Breast epithelium (tissue), 3 donors: ENCODE data around the gene FNDC3B.

Source experiments
- POLR2A ChIP-seq: fragments of 450-650 bp; IDR thresholded peaks from one replicate; pipeline ENCODE4 v1.6.1; 2016; ENCODE audit warnings: antibody characterized with exemption, mild to moderate bottlenecking, moderate library complexity
- TF ChIP-seq, protein P1 (sequence below), 3 donors: fragments of 450-650 bp; IDR thresholded peaks; one replicate each; pipeline ENCODE4 v1.5.1; 2016 to 2017; ENCODE audit warnings: antibody characterized with exemption in 3 of 3, mild to moderate bottlenecking in 3 of 3, moderate library complexity in 3 of 3

DNA sequence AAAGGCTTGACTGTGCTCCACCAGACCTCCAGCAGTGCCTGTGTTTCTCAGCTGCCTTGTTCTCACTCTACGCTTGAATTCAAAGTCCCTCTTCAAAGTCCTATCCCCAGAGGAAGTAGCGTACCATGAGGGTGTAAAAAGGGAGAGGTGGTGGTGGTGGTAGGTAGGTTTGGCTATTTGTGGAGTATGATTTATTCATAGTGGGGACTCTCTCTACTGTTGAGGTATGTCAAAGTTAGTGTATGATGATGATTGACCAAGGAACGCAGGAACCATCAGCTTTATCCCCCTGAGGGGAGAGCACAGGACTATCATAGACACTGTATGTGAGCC is 271.0 kb downstream of the FNDC3B start:
- TF ChIP-seq, protein P1, sequence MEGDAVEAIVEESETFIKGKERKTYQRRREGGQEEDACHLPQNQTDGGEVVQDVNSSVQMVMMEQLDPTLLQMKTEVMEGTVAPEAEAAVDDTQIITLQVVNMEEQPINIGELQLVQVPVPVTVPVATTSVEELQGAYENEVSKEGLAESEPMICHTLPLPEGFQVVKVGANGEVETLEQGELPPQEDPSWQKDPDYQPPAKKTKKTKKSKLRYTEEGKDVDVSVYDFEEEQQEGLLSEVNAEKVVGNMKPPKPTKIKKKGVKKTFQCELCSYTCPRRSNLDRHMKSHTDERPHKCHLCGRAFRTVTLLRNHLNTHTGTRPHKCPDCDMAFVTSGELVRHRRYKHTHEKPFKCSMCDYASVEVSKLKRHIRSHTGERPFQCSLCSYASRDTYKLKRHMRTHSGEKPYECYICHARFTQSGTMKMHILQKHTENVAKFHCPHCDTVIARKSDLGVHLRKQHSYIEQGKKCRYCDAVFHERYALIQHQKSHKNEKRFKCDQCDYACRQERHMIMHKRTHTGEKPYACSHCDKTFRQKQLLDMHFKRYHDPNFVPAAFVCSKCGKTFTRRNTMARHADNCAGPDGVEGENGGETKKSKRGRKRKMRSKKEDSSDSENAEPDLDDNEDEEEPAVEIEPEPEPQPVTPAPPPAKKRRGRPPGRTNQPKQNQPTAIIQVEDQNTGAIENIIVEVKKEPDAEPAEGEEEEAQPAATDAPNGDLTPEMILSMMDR (IDR thresholded peaks at IDR 0.05): no peak
- no peak for TF ChIP-seq POLR2A
